Thyroid gland (tissue), 4 donors: ENCODE data around the gene TAS1R3.

Experiments used
- CTCF ChIP-seq, 6 experiments: fragments of 200-600 bp in 3 of 6; fragments of 450-650 bp in 3 of 6; sonication (generic) in 3 of 6; IDR thresholded peaks; one replicate each; pipeline ENCODE4 v1.5.1; 2016 to 2019; ENCODE audit warnings: antibody characterized with exemption in 6 of 6, mild to moderate bottlenecking in 2 of 6, inconsistent platforms in 1 of 6, moderate library complexity in 1 of 6
- POLR2A ChIP-seq, 2 donors: fragments of 450-650 bp; IDR thresholded peaks; one replicate each; pipeline ENCODE4 v1.6.1; 2017; ENCODE audit warnings: antibody characterized with exemption in 2 of 2, mild to moderate bottlenecking in 2 of 2, moderate library complexity in 1 of 2

GRCh38 chr1:1282998-1283397, 48.1 kb upstream of the TAS1R3 start:
- TF ChIP-seq CTCF (IDR thresholded peaks at IDR 0.05) (no peak), POLR2A (IDR thresholded peaks at IDR 0.05) (no peak)
